HepG2 (cell line): ENCODE results near the gene CDC6. TPM values are rescaled to one million over a fixed set of nuclear protein-coding genes. Genes with fewer than 3 reads are reported as not detected.

ENCODE experiments used
- PLSCR1 ChIP-seq: sonication (generic); formaldehyde crosslinking; IDR thresholded peaks from 2 replicates; pipeline ENCODE4 v1.5.0; 2020; ENCODE audit warnings: missing genetic modification reagents, mild to moderate bottlenecking, borderline replicate concordance
- PRDM4 ChIP-seq: sonication (generic); formaldehyde crosslinking; IDR thresholded peaks from 2 replicates; pipeline ENCODE4 v1.9.0; 2021; ENCODE audit warnings: missing genetic modification reagents, borderline replicate concordance
- ZBTB40 ChIP-seq, 2 experiments: fragments of 450-650 bp in 1 of 2; sonication (generic) in 1 of 2; formaldehyde crosslinking in 1 of 2; IDR thresholded peaks; 2 replicates each; pipeline versions ENCODE4 v1.6.1 to v1.8.0; 2016 to 2022; ENCODE audit warnings: antibody characterized with exemption in 1 of 2, mild to moderate bottlenecking in 1 of 2, missing genetic modification reagents in 1 of 2
- ZNF572 ChIP-seq: sonication (generic); formaldehyde crosslinking; IDR thresholded peaks from 2 replicates; pipeline ENCODE4 v1.5.1; 2020; ENCODE audit warnings: mild to moderate bottlenecking, missing genetic modification reagents
- ZNF615 ChIP-seq: sonication (generic); formaldehyde crosslinking; IDR thresholded peaks from 2 replicates; pipeline ENCODE4 v1.5.0; 2020; ENCODE audit warnings: mild to moderate bottlenecking, missing genetic modification reagents, borderline replicate concordance
- ZSCAN22 ChIP-seq: sonication (generic); formaldehyde crosslinking; IDR thresholded peaks from 2 replicates; pipeline ENCODE4 v1.4.0; 2020; ENCODE audit warnings: mild to moderate bottlenecking, missing genetic modification reagents
- polyA plus RNA-seq, 8 experiments: library from polyadenylated mRNA; depleted of rRNA in 3 of 8; stranded (reverse) in 7 of 8; unstranded in 1 of 8; fragments of >200 nt; fragmentation: Illumina TruSeq in 4 of 8; extraction: Trizol in 4 of 8; gene quantifications; 2 replicates each; pipeline versions ENCODE4 v1.2.1 to v1.2.3, GENCODE V29; 2011 to 2016; ENCODE audit warnings: low read depth in 4 of 8, missing spikeins in 1 of 8, mixed read lengths in 1 of 8; ENCODE audit not compliant: insufficient read depth in 1 of 8
- total RNA-seq, 5 experiments: library from RNA; depleted of rRNA; stranded (reverse); fragments of >200 nt; fragmentation: Illumina TruSeq; extraction: Trizol; gene quantifications; 2 replicates each; pipeline ENCODE4 v1.2.3, GENCODE V29; 2016; ENCODE audit warnings: low read depth in 1 of 5

Gene CDC6
- total and polyA plus RNA-seq, 2 of the 13 experiments (the other 11 are each of a cell fraction or from before 2014, with no cell fraction given): 17.4 to 114 TPM

- TF ChIP-seq PRDM4 (CRISPR knock-in tag): no peak
- no peak for TF ChIP-seq PLSCR1 (CRISPR knock-in tag)
- TF ChIP-seq ZBTB40 (IDR thresholded peaks at IDR 0.05): no peak
- no peak for TF ChIP-seq ZBTB40 (CRISPR knock-in tag; IDR thresholded peaks at IDR 0.05)
- TF ChIP-seq ZNF615 (CRISPR knock-in tag): no peak
- TF ChIP-seq ZSCAN22 (CRISPR knock-in tag): no peak
- no peak for TF ChIP-seq ZNF572
Observed at GRCh38 chr17:40290629-40291280, 3.1 kb downstream of the CDC6 start (continued).
